IPS-15b (cell line): ENCODE data around the gene IQSEC3.
"Not testable (repeated sequence)": the region's sequence is repeated elsewhere in the genome, so short reads cannot be mapped to it uniquely, and the experiment has no call there.

Experiments
- H3K27me3 ChIP-seq: one replicate; pipeline ENCODE4 v1.6.1; 2013; ENCODE audit warnings: low read length; ENCODE audit not compliant: control insufficient read depth, insufficient read depth
- H3K36me3 ChIP-seq: one replicate; pipeline ENCODE4 v1.6.1; 2013; ENCODE audit warnings: low read length; ENCODE audit not compliant: control insufficient read depth, insufficient read depth
- H3K4me1 ChIP-seq: one replicate; pipeline ENCODE4 v1.6.1; 2013; ENCODE audit warnings: mild to moderate bottlenecking, low read length; ENCODE audit not compliant: control insufficient read depth, insufficient read depth
- H3K4me3 ChIP-seq: one replicate; pipeline ENCODE4 v1.5.1; 2013; ENCODE audit warnings: low read depth, low read length
- H3K9ac ChIP-seq: one replicate; pipeline ENCODE4 v1.6.1; 2013; ENCODE audit warnings: low read depth, mild to moderate bottlenecking, low read length
- H3K9me3 ChIP-seq: one replicate; pipeline ENCODE4 v1.6.1; 2013; ENCODE audit warnings: mild to moderate bottlenecking, low read length; ENCODE audit not compliant: control insufficient read depth, insufficient read depth

IQSEC3 gene

DNA sequence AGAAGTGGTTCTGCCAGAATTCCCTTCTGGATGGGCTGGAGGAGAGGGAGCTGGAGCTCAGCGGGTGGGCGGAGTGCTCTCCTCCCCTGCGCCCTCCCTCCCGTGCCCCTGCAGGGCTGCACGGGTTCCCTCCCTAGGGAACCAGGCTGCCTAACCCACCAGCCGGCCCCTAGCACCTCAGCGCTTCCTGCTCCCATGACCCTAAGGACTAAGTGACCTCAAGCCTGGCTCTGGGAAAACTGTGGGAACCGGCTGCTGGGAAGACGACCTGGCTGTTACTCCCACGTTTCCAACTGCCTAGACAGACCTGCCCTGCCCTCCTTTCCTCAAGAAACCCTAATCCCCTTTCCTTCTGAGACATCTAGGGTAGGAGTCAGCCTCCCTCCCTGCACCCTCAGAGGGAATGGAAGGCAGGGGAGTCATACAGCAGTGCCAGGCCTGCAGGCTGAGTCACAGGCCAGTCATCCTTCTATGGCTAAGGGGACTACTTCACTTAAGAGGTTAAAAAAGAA lies 115.9 kb downstream of the IQSEC3 start:
- no peaks in the 10 kb centered on the region for H3K4me1 ChIP-seq
- H3K36me3 ChIP-seq: no peaks in the 10 kb centered on the region
- H3K9ac ChIP-seq: no peak overlapping the region
- H3K9me3 ChIP-seq: peaks cover 1% of the 10 kb centered on the region
- H3K27me3 ChIP-seq: peaks cover 8% of the 10 kb centered on the region
- H3K4me3 ChIP-seq: no peak overlapping the region

DNA sequence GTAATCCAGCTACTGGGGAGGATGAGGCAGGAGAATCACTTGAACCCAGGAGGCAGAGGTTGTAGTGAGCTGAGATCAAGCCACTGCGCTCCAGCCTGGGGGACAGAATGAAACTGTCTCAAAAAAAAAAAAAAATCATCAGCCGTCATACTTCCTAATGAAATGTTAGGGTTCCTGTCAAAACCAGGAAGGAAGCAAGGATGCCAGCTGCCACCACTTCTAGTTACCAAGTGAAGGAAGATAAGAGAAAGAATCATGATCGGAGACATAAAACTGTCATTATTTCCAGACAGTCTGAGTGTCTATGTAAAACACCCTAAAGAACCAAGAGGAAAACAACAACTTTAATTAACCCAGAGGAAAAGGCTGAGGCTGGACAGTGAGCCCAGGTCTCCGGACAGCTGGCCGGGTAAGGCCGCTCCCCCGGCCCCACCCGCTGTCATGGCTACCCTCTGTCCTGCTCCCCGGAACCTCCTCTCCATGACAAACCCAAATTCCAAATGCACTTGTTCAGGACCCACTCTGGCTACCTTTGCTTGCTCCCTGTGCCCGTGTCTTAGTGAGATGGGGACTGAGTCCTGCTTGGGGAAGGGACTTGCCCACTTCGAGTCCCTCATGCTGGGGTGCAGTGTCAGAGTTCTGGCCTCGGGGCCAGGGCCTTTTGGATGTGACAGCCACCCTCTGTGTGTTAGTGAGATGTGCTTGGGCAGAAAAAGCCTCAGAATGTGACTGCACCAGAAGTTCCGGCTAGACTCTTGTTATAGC lies 118.4 kb downstream of the IQSEC3 start:
- Histone ChIP-seq H3K4me3 (no peak overlapping the region), H3K36me3 (no peaks in the 10 kb centered on the region), H3K9me3 (peaks cover 3% of the 10 kb centered on the region), H3K4me1 (no peaks in the 10 kb centered on the region), H3K27me3 (peaks cover 22% of the 10 kb centered on the region), H3K9ac (no peak overlapping the region)

DNA sequence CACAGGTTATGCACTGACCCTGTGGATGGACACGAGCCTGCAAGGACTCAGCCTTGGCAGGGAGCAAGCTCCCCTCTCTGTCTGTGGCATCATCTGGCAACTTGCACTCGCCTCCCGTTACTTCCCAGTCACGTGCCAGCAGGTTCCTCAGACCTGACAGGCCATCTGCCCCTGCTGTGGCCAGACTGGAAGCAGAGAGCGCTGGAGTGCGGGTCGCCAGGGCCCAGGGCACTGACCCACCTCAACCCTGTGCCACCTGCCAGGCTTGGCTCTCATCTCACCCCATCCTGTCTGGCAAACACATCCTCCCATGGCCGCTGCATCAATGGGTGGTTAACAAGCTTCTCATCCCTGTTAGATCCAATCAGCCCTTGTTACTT lies 119.0 kb downstream of the IQSEC3 start:
- Histone ChIP-seq H3K4me1 (no peaks in the 10 kb centered on the region), H3K9me3 (peaks cover 3% of the 10 kb centered on the region), H3K36me3 (no peaks in the 10 kb centered on the region), H3K4me3 (no peak overlapping the region), H3K9ac (no peak overlapping the region), H3K27me3 (peaks cover 28% of the 10 kb centered on the region)

DNA sequence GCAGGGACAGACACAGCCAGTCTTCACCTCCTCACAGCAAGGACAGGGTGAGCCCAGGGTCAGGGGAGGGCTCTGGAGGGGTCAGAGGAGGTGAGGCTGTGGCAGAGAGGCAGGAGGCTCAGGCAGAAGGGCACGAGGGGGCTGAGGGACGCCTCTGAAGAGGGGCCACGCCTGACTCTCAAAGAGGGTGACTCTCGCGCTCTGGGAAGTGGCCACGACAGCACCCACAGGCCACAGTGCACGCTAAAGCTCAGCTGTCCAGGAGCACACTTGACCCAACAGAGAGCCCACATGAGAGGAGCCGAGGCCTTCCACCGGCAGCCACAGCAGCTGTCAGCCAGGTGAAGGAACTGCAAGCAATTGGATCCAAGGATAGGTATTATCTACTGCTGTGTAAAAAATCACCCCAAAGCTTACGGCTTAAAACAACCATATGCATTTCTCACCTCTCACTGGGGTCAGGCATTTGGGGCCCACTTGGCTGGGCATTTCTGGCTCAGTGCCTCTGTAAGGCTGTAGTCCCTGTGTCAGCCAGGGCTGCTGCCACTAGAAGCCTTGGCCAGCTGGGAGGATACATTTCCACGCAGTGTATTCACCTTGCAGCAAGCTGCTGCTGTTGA lies 119.5 kb downstream of the IQSEC3 start:
- H3K27me3 ChIP-seq: peaks cover 33% of the 10 kb centered on the region
- no peak overlapping the region for H3K4me3 ChIP-seq
- no peaks in the 10 kb centered on the region for H3K4me1 ChIP-seq
- no peak overlapping the region for H3K9ac ChIP-seq
- no peaks in the 10 kb centered on the region for H3K36me3 ChIP-seq
- peaks cover 3% of the 10 kb centered on the region for H3K9me3 ChIP-seq

DNA sequence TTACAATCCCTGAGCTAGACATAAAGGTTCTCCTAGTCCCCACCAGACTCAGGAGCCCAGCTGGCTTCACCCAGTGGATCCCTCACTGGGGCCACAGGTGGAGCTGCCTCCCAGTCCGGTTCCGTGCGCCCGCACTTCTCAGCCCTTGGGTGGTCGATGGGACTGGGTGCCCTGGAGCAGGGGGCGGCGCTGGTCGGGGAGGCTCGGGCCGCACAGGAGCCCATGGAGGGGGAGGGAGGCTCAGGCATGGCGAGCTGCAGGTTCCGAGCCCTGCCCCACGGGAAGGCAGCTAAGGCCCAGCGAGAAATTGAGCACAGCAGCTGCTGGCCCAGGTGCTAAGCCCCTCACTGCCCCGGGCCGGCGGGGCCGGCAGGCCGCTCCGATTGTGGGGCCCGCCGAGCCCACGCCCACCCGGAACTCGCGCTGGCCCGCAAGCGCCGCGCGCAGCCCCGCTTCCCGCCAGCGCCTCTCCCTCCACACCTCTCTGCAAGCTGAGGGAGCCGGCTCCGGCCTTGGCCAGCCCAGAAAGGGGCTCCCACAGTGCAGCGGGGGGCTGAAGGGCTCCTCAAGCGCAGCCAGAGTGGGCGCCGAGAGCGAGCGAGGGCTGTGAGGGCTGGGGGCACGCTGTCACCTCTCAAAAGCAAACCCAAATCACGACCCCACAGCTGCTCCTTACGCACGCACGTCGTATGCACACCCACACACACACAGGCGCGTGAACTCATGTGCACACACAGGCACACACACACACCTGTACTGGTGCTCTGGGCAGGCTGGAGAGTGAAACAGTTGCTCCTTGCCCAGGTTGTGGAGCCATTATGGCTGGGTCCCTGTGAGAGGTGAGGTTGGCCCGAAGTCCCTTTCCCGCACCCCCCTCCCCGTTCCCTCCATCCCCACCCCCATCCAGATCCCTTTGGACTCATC lies 121.7 kb downstream of the IQSEC3 start:
- H3K36me3 ChIP-seq, H3K9ac ChIP-seq, H3K4me1 ChIP-seq, H3K9me3 ChIP-seq: not testable (repeated sequence)
- Histone ChIP-seq H3K4me3 (peak overlapping the region; percentile 80), H3K27me3 (peaks cover 37% of the 10 kb centered on the region)

DNA sequence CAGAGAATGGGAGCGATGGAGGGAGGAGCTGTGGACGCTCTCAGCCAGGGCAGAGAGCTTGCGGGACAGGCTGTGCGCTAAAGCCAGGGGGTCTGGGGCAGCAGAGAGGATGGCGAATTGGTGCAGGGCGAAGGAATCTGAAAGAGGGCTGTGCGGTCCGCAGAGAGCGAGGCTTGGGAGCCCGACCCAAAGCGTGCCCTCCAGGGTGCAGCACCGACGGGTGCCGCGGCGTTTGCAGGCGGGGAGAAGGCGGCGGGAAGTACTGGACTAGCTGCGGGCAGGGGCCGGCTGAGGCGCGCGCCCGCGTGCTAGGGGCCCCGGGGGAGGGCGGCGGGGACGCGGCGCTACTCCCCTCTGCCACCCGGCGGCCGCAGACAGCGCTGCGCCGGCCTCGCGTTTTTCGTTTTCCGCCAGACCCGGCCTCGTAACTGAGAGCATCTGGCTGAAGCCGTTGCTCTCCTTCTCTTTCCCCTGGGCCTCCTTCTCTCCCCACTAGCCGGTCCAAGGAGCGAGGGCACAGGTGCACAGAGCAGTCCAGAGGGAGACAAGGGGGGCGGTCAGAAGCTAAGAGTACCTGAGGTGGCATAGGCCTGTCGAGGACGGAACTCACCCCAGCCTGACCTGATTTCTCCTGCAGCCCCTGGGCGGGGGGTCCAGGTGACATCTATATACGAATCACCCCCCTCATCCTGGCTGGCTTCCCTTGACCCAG lies 122.5 kb downstream of the IQSEC3 start:
- no peaks in the 10 kb centered on the region for H3K4me1 ChIP-seq
- peaks cover 43% of the 10 kb centered on the region for H3K27me3 ChIP-seq
- H3K36me3 ChIP-seq: no peaks in the 10 kb centered on the region
- no peak overlapping the region for H3K9ac ChIP-seq
- H3K4me3 ChIP-seq: peak overlapping the region; percentile 80
- H3K9me3 ChIP-seq: peaks cover 3% of the 10 kb centered on the region

DNA sequence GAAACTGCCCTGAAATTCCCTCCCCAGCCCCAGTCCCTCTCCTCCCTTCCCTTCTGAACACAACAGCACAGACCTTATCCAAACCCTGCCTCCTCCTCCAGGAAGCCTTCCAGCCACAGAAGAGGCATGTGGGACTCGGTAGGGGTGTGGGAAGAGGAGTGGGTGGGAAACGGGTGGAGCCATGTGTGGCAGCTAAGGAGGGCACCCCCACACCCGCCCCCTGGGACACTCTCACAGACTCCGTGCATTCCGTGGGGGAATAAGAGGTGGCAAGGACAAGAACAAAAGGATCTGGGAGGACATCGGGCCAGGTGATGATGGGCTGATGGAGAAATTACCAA lies 123.0 kb downstream of the IQSEC3 start:
- Histone ChIP-seq H3K9me3 (peaks cover 3% of the 10 kb centered on the region), H3K36me3 (no peaks in the 10 kb centered on the region), H3K4me3 (no peak overlapping the region), H3K4me1 (no peaks in the 10 kb centered on the region), H3K9ac (no peak overlapping the region), H3K27me3 (peaks cover 44% of the 10 kb centered on the region)

DNA sequence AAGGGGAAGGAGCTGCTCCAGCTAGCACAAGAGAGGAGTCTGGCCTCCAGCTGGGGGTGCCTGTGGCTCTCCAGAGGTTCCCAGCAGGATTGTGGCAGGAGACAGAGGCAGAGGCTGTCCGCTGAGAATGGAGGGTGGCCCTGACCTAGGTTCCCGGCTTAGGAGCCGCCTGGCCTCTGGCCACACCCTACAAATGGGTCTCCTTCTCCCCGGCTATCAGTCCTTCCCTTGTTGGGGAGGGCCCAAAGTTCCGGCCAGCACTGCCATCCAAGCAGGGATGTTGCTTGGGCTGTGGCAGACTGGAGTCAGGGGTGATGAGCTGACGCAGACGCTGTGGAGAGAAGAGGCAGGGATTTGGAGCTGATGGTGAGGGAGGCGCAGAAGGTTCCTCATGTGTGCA lies 124.3 kb downstream of the IQSEC3 start:
- no peak overlapping the region for H3K9ac ChIP-seq
- H3K27me3 ChIP-seq: peaks cover 44% of the 10 kb centered on the region
- no peaks in the 10 kb centered on the region for H3K36me3 ChIP-seq
- peaks cover 3% of the 10 kb centered on the region for H3K9me3 ChIP-seq
- H3K4me3 ChIP-seq: no peak overlapping the region
- H3K4me1 ChIP-seq: no peaks in the 10 kb centered on the region

DNA sequence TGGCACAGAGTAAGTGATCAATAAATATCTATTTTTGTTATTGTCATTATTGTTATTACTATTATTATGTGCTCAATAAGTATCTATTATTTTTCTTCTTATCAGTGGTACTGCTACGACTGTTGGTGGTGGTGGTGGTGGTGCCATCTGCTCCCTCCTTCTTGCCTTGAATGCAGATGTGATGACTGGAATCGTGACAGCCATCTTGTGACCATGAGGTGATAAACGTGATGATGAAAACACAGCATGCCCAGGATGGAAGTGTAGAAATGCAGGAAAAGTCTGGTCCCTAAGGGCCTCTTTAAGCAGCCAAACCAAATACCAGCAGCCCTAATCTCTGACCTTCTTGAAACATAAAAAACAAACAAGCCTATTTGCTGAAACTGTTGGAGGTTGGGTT lies 125.0 kb downstream of the IQSEC3 start:
- Histone ChIP-seq H3K9me3 (peaks cover 3% of the 10 kb centered on the region), H3K9ac (no peak overlapping the region), H3K4me3 (no peak overlapping the region), H3K36me3 (no peaks in the 10 kb centered on the region), H3K4me1 (no peaks in the 10 kb centered on the region), H3K27me3 (peaks cover 44% of the 10 kb centered on the region)

DNA sequence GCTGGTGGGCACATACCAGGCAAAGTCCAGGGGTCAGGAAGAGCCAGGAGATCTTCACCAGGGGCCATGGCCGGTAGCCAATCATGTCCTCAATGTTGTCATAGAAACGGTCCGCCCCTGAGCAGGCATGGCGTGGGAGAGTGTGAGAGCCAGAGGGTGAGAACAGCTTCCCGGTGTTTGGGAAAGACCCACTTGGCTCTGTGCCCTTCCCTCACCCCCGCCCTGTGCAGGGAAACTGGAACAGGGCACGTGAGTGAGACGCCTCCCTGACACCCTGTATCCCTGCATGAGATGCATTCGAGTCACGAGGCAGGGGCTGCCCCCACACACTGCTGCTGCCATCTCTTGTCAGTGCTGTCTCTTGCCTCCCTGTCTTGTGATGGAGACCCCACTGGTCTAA lies 126.7 kb downstream of the IQSEC3 start:
- Histone ChIP-seq H3K27me3 (peaks cover 33% of the 10 kb centered on the region), H3K9me3 (no peaks in the 10 kb centered on the region)

DNA sequence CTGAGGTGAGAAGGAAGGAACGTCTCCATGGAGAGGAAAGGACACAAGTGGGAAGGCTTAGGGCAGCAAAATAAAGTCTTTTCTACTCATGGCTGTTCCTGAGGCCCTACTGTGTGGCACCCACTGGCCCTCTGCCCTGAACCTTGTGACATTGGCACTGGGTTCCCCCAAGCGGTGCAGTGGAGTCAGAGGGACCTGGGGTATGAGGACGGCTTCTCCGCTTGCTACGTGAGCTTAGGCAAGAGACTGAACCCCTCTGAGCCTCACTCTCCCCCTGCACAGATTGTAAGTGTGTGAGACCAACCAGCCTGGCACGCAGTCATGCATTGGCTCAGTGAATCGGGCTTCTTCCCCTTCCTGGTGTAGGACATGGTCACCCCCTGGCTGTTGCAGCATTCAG lies 127.7 kb downstream of the IQSEC3 start:
- Histone ChIP-seq H3K27me3 (peaks cover 29% of the 10 kb centered on the region), H3K4me1 (no peaks in the 10 kb centered on the region), H3K4me3 (no peak overlapping the region), H3K9ac (no peak overlapping the region), H3K36me3 (no peaks in the 10 kb centered on the region), H3K9me3 (no peaks in the 10 kb centered on the region)

More for the DNA sequence above, 126.7 kb downstream of the IQSEC3 start:
- H3K36me3 ChIP-seq: no peaks in the 10 kb centered on the region
- H3K4me3 ChIP-seq: no peak overlapping the region
- no peaks in the 10 kb centered on the region for H3K4me1 ChIP-seq
- H3K9ac ChIP-seq: no peak overlapping the region
